ENCODE results near the gene CELF2. TPM values are rescaled to one million over a fixed set of nuclear protein-coding genes. Genes with fewer than 3 reads are reported as not detected.
"Not testable (repeated sequence)": the region's sequence is repeated elsewhere in the genome, so short reads cannot be mapped to it uniquely, and the experiment has no call there.

CELF2 gene
- total RNA-seq, 1 donor from 2014 or later, result 110 TPM

DNA sequence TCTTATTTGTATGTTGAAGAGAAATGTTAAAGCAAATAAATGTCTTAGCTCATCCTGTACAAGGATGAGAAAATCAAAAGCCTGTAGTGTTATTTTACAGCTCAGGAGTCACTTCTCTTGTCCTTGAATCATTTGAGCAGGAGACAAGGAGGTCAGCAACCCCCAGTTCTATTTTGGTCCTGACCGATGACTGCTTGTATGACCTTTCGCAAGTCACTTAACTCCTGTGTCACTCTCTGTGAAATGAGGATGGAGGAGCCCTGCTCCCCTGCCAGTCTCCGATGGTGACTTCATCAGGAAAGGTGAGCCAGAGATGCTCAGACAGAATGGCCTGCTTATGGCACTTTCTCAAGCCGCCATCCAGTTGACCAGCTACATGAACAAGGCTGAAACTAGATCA lies 101.0 kb downstream of the CELF2 start:
- Mint-ChIP-seq H3K4me3 (no peak overlapping the region), H3K27me3 (ENCODE audit: insufficient read depth) (peaks cover 8% of the 10 kb centered on the region), H3K27ac (no peak overlapping the region), H3K9me3 (peaks cover 7% of the 10 kb centered on the region), H3K36me3 (ENCODE audit: low read depth) (peaks cover under 1% of the 10 kb centered on the region), H3K4me1 (ENCODE audit: low read depth) (peaks cover 6% of the 10 kb centered on the region)
- intact Hi-C loops (cut with micrococcal nuclease), result no loop called here
- no peak for DNase-seq (ENCODE audit: low spot score)

DNA sequence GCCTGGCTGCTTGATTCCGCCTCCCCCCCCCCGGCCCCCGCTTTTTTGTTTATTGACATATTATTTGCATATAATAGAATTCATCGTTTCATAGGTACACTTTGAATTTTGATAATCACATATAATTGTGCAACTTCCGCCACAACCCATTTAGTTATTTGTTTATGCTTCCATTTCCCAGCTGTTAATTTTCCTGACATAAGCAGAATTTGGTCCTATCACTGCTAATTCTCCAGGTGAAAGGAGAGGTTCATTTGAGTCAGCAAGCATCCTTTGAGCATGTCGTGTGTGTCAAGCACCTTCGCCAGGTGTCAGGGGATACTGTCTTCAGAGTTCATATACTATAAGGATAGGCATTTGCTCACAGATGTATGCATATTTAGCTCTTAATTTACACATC lies 102.2 kb downstream of the CELF2 start:
- Mint-ChIP-seq H3K4me1 (ENCODE audit: low read depth) (peaks cover 8% of the 10 kb centered on the region), H3K27ac (no peak overlapping the region), H3K36me3 (ENCODE audit: low read depth) (peaks cover 2% of the 10 kb centered on the region), H3K4me3 (no peak overlapping the region), H3K9me3 (peaks cover 18% of the 10 kb centered on the region), H3K27me3 (ENCODE audit: insufficient read depth) (peaks cover 8% of the 10 kb centered on the region)
- DNase-seq (ENCODE audit: low spot score), result no peak
- intact Hi-C loops (cut with micrococcal nuclease), result no loop called here

DNA sequence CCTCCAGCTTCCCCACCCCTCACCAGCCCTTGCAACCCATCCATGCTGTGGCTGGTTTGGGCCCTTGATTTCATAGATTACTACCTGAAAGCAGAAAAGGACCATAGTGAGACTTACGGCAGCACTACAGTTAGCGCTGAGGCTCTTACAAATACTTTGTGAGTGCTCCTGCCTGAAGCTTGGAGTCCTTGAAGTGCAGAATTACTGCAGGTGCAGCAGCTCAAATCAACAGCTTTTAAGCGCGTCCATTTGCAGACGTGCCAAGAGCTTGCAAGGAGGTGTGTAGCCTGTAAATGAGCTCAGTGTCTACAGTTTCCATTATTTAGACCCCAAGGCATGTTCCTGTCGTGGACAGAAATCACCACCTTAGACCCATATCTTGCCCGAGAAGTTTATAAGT lies 103.0 kb downstream of the CELF2 start:
- no peak for DNase-seq (ENCODE audit: low spot score)
- no peak overlapping the region for H3K27ac Mint-ChIP-seq
- peaks cover 6% of the 10 kb centered on the region for H3K36me3 Mint-ChIP-seq (ENCODE audit: low read depth)
- peaks cover 8% of the 10 kb centered on the region for H3K27me3 Mint-ChIP-seq (ENCODE audit: insufficient read depth)
- no peak overlapping the region for H3K4me3 Mint-ChIP-seq
- peaks cover 27% of the 10 kb centered on the region for H3K9me3 Mint-ChIP-seq
- intact Hi-C loops (cut with micrococcal nuclease), result no loop called here
- H3K4me1 Mint-ChIP-seq (ENCODE audit: low read depth), result peaks cover 8% of the 10 kb centered on the region

DNA sequence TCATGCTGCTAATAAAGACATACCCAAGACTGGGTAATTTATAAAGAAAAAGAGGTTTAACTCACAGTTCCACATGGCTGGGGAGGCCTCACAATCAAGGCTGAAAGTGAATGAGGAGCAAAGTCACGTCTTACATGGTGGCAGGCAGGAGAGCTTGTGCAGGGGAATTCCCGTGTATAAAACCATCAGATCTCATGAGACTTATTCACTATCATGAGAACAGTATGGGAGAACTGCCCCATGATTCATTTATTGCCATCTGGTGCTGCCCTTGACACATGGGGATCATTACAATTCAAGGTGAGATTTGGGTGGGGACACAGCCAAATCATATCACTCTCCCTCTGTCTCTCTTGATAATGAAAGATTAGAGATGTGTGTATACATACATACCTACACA lies 106.2 kb downstream of the CELF2 start:
- DNase-seq (ENCODE audit: low spot score); H3K4me1 Mint-ChIP-seq (ENCODE audit: low read depth); intact Hi-C loops (cut with micrococcal nuclease); H3K27me3 Mint-ChIP-seq (ENCODE audit: insufficient read depth); H3K4me3 Mint-ChIP-seq: not testable (repeated sequence)
- peak overlapping the region; percentile 53 for H3K27ac Mint-ChIP-seq
- H3K9me3 Mint-ChIP-seq, result peaks cover 44% of the 10 kb centered on the region
- H3K36me3 Mint-ChIP-seq (ENCODE audit: low read depth), result peaks cover 13% of the 10 kb centered on the region

DNA sequence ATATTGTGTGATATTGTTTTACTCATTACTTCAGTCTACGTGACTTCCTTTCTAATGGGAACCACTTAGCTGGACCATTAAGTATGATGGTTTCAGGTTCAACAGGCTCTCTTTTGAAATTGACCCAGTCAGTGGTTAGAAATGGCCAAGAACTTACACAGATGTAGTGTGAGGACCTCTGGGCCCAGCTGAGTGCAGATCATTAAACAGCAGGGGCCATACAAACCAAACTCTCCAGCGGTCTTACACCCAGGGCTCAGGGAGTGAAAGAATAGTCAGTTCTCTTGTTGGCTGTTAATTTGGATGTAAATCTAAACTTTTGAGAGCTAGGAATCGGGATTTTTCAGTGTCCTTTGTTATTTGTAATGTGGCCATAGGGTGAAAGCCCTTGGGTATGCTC lies 107.3 kb downstream of the CELF2 start:
- intact Hi-C loops (cut with micrococcal nuclease), result no loop called here
- Mint-ChIP-seq H3K27me3 (ENCODE audit: insufficient read depth) (peaks cover 8% of the 10 kb centered on the region), H3K27ac (no peak overlapping the region), H3K4me3 (no peak overlapping the region), H3K9me3 (peaks cover 50% of the 10 kb centered on the region), H3K36me3 (ENCODE audit: low read depth) (peaks cover 17% of the 10 kb centered on the region), H3K4me1 (ENCODE audit: low read depth) (peaks cover 8% of the 10 kb centered on the region)
- DNase-seq (ENCODE audit: low spot score), result no peak

DNA sequence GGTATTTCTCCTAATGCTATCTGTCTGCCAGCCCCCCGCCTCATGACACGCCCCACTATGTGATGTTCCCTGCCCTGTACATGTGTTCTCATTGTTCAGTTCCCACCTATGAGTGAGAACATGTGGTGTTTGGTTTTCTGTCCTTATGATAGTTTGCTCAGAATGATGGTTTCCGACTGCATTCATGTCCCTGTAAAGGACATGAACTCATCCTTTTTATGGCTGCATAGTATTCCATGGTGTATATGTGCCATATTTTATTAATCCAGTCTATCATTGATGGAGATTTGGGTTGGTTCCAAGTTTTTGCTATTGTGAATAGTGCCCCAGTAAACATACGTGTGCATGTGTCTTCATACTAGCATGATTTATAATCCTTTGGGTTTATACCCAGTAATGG lies 109.3 kb downstream of the CELF2 start:
- peaks cover 50% of the 10 kb centered on the region for H3K9me3 Mint-ChIP-seq
- H3K4me3 Mint-ChIP-seq; H3K27ac Mint-ChIP-seq; DNase-seq (ENCODE audit: low spot score); H3K4me1 Mint-ChIP-seq (ENCODE audit: low read depth); intact Hi-C loops (cut with micrococcal nuclease); H3K27me3 Mint-ChIP-seq (ENCODE audit: insufficient read depth): not testable (repeated sequence)
- H3K36me3 Mint-ChIP-seq (ENCODE audit: low read depth), result peaks cover 17% of the 10 kb centered on the region

DNA sequence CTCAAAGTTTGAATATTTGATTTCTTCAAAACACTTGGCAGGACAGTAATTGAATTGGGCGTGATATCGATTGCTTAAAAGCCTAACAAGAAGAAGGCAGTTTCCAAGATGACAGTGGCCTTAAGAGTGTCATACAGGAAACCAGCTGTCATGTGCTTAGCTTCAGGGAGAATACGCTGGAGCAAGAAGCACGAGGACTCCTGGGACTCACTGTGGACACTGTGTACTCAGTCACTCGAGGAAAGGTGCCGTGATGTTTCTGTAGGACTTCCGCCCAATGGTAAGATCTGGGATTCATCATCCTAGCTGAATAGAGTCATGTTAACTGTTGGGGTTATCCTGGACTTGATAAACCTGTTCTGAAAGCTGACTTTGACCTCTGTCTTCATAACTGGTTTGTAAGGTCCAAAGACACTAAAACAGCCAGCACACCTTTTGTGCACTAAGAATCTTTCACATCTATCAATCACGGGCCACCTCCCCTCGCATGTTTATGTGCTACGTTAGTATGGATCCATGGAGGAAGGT lies 113.5 kb downstream of the CELF2 start:
- peaks cover 7% of the 10 kb centered on the region for H3K36me3 Mint-ChIP-seq (ENCODE audit: low read depth)
- DNase-seq (ENCODE audit: low spot score), result no peak
- H3K27me3 Mint-ChIP-seq (ENCODE audit: insufficient read depth), result peaks cover 2% of the 10 kb centered on the region
- H3K4me3 Mint-ChIP-seq, result no peak overlapping the region
- H3K27ac Mint-ChIP-seq, result no peak overlapping the region
- H3K4me1 Mint-ChIP-seq (ENCODE audit: low read depth), result no peaks in the 10 kb centered on the region
- intact Hi-C loops (cut with micrococcal nuclease), result no loop called here
- peaks cover 18% of the 10 kb centered on the region for H3K9me3 Mint-ChIP-seq

DNA sequence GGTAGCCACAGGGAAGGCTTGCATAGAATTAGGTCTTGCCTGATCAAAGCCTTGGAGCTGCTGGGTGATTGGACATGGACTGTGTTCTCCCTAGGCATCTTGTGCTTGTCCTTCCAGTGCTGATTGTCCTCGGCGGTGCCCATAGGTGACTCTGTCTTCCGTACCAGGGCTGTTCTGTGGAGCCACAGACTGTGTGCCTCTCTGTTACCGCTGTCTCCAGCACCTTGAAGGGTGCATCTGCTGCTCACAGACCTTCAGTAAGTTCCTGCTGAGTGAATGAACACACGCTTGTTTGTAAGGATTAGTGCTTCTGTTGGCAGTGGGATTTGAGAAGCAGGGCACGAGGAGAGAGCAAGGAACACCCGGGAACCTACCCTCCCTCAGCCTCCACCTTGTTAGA lies 116.7 kb downstream of the CELF2 start:
- Mint-ChIP-seq H3K9me3 (peaks cover 6% of the 10 kb centered on the region), H3K4me3 (no peak overlapping the region), H3K27ac (no peak overlapping the region), H3K27me3 (ENCODE audit: insufficient read depth) (peaks cover 2% of the 10 kb centered on the region), H3K4me1 (ENCODE audit: low read depth) (peaks cover under 1% of the 10 kb centered on the region), H3K36me3 (ENCODE audit: low read depth) (peaks cover 4% of the 10 kb centered on the region)
- intact Hi-C loops (cut with micrococcal nuclease), result no loop called here
- DNase-seq (ENCODE audit: low spot score), result no peak

DNA sequence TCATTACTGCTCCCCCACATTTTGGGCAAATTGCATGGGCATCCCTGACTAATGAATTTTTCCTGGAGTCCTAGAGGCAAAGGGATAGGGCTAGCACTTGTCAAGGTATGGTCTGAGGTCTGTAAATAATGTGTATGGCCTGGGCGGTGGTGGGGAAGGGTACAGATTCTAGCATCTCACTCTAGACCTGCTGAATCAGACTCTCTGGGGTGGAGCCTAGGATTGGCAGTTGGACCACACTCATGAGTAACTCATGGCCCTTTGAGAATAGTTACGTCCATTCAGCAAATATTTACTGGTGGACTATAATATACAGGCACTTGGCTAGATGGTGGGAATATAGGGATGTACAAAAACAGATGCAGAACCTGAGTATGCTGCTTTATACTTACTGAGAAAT lies 118.0 kb downstream of the CELF2 start:
- peaks cover 9% of the 10 kb centered on the region for H3K4me1 Mint-ChIP-seq (ENCODE audit: low read depth)

DNA sequence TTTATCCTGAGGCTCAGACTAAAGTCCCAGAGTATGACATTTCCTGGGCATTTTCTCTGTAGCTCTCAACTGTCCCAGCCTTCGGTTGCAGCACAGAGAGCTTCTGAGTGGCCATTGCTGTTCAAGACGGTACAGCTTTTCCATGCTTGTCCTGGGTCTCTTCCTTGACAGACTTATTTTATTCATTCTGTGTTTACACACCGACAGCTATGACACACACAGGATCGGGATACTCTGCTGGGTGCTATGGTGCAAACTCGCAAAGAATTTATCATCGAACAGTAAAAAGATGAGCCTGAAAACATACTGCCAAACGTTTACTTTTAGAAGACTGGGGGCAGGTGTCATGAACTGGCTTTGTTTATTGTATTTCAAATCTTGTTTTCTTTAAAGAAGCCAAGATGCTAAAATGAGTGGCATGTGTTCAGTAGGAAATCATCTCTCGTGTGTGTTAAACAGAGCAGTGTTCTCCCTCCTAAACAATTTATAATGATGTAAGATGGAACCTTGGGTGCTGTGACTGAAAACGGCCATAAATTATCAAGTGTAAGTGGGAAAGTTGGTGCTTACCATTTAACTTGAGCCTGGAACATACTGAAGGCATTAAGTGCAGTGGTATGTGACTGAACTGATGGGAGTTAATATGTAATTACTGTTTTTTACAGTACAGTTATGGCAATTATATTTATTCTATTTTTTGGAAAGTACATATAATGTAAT lies 120.8 kb downstream of the CELF2 start:
- no peak for DNase-seq (ENCODE audit: low spot score)
- Mint-ChIP-seq H3K36me3 (ENCODE audit: low read depth) (peaks cover 2% of the 10 kb centered on the region), H3K9me3 (peaks cover 3% of the 10 kb centered on the region), H3K27me3 (ENCODE audit: insufficient read depth) (no peaks in the 10 kb centered on the region), H3K4me3 (no peak overlapping the region), H3K27ac (no peak overlapping the region), H3K4me1 (ENCODE audit: low read depth) (peaks cover 34% of the 10 kb centered on the region)
- intact Hi-C loops (cut with micrococcal nuclease), result no loop called here

More for the DNA sequence above, 118.0 kb downstream of the CELF2 start:
- Mint-ChIP-seq H3K4me3 (no peak overlapping the region), H3K36me3 (ENCODE audit: low read depth) (no peaks in the 10 kb centered on the region), H3K27ac (no peak overlapping the region), H3K27me3 (ENCODE audit: insufficient read depth) (no peaks in the 10 kb centered on the region), H3K9me3 (no peaks in the 10 kb centered on the region)
- DNase-seq (ENCODE audit: low spot score), result no peak
- intact Hi-C loops (cut with micrococcal nuclease), result no loop called here

DNA sequence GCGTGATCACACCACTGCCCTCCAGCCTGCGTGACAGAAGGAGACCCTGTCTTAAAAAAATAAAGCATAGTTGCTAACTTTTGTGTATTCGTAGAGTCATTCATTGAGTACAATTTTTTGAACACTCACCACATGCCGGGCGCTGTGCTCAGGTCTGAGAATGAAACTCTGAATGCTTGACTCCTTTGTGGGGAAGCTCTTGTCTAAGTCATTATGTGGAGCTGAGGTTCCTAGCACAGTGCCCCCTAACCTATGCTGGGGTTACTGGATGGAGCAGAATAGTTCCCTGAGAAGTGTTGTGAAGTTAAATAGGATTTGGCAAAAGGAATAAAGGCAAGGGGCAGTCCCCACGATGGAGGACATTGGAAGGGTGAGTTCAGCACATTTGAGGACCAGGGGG lies 123.3 kb downstream of the CELF2 start:
- no peak for DNase-seq (ENCODE audit: low spot score)
- Mint-ChIP-seq H3K4me1 (ENCODE audit: low read depth) (peaks cover 57% of the 10 kb centered on the region), H3K9me3 (peaks cover 3% of the 10 kb centered on the region), H3K27me3 (ENCODE audit: insufficient read depth) (no peaks in the 10 kb centered on the region), H3K36me3 (ENCODE audit: low read depth) (peaks cover 2% of the 10 kb centered on the region), H3K27ac (peak overlapping the region; percentile 59), H3K4me3 (peak overlapping the region; percentile 1)
- intact Hi-C loops (cut with micrococcal nuclease), result no loop called here

DNA sequence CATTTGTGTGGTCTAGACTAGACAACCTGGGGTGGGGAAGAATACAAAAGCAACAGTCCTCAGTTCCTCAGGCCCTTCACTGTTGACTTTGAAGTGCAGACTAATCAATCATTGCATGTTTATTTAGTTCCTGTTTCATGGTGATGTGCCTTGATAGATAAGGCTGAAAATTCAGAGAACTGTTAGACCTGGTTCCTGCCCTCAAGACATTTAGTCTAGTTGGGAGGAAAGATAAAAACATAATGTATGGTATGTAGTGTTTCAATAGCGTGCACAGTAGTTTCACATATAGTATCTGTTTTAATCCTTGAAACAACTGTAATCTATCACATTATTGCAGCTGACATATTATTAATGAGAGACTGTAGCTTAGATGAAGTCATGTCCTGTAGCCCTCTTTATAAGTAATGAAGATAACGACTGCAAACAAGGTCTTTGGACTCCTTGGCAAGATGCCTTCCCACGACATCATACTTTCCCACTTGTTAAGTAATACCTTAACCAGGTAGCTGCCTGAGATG lies 124.0 kb downstream of the CELF2 start:
- DNase-seq (ENCODE audit: low spot score), result no peak
- intact Hi-C loops (cut with micrococcal nuclease), result no loop called here
- peak overlapping the region; percentile 1 for H3K4me3 Mint-ChIP-seq
- H3K4me1 Mint-ChIP-seq (ENCODE audit: low read depth), result peaks cover 63% of the 10 kb centered on the region
- peaks cover 2% of the 10 kb centered on the region for H3K36me3 Mint-ChIP-seq (ENCODE audit: low read depth)
- H3K9me3 Mint-ChIP-seq, result peaks cover 3% of the 10 kb centered on the region
- peak overlapping the region; percentile 59 for H3K27ac Mint-ChIP-seq
- no peaks in the 10 kb centered on the region for H3K27me3 Mint-ChIP-seq (ENCODE audit: insufficient read depth)

DNA sequence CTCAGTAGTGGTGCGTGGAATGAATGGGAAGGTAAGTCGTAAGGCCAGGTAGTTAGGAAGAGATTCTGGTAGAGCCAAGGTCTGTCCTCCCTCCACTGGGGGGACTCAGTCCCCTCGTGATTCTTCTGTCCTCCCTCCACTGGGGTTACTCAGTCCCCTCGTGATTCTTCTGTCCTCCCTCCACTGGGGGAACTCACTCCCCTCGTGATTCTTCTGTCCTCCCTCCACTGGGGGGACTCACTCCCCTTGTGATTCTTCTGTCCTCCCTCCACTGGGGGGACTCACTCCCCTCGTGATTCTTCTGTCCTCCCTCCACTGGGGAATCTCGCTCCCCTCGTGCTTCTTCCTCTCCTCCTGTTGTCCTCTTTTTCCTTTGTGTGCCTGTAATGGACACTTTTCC lies 125.1 kb downstream of the CELF2 start:
- Mint-ChIP-seq H3K4me3 (no peak overlapping the region), H3K27ac (no peak overlapping the region), H3K36me3 (ENCODE audit: low read depth) (peaks cover 2% of the 10 kb centered on the region), H3K4me1 (ENCODE audit: low read depth) (peaks cover 75% of the 10 kb centered on the region), H3K27me3 (ENCODE audit: insufficient read depth) (no peaks in the 10 kb centered on the region), H3K9me3 (peaks cover 3% of the 10 kb centered on the region)
- intact Hi-C loops (cut with micrococcal nuclease), result no loop called here
- DNase-seq (ENCODE audit: low spot score), result no peak

All from activated T-helper 1 cell treated with anti-CD3 and anti-CD28 coated beads, Interleukin-12 subunit alpha, Interleukin-12 subunit beta, Interleukin-2, Interleukin-4 antibody, amounts not matched to agents 30 ng/mL and 10 ng/mL and 1 ng/mL, durations not matched to agents 14 hours and 24 hours and 36 hours (primary cell).